Stimulated activated CD4-positive, alpha-beta T cell treated with anti-CD3 and anti-CD28 coated beads, Interleukin-12 subunit alpha, Interleukin-12 subunit beta, amount 100 ng/mL, for 48 hours (primary cell): ENCODE data around the gene OPN1MW.
"Not testable (repeated sequence)": the region's sequence is repeated elsewhere in the genome, so short reads cannot be mapped to it uniquely, and the experiment has no call there.

Experiments
- DNase-seq, 3 donors: peaks; one replicate each; pipeline ENCODE4 v3.0.0-alpha.2; 2020; ENCODE audit warnings: low read depth in 2 of 3, low spot score in 1 of 3

The OPN1MW gene

GRCh38 chrX:154209670-154210418 lies 27.4 kb downstream of the OPN1MW start:
- DNase-seq: not testable (repeated sequence)

GRCh38 chrX:154211057-154211456 lies 28.7 kb downstream of the OPN1MW start:
- DNase-seq: not testable (repeated sequence)

GRCh38 chrX:154211499-154211898 lies 29.1 kb downstream of the OPN1MW start:
- not testable (repeated sequence) for DNase-seq

GRCh38 chrX:154219456-154219855 lies 37.1 kb downstream of the OPN1MW start, which contains the start of gene OPN1MW2:
Gene OPN1MW2, plus strand, starts transcription at chrX:154219756. Its CDS starts 60 bp downstream, at chrX:154219816.
- DNase-seq: not testable (repeated sequence)

GRCh38 chrX:154225292-154225691 lies 42.9 kb downstream of the OPN1MW start:
- not testable (repeated sequence) for DNase-seq

GRCh38 chrX:154226706-154227105 lies 44.3 kb downstream of the OPN1MW start:
- DNase-seq: not testable (repeated sequence)

GRCh38 chrX:154231443-154231842 lies 49.0 kb downstream of the OPN1MW start:
- DNase-seq: not testable (repeated sequence)

- not testable (repeated sequence) for DNase-seq
These were observed 51.2 kb downstream of the OPN1MW start for GRCh38 chrX:154233620-154234019.

GRCh38 chrX:154238939-154239559 lies 56.7 kb downstream of the OPN1MW start:
- not testable (repeated sequence) for DNase-seq

- not testable (repeated sequence) for DNase-seq
These were observed 57.6 kb downstream of the OPN1MW start for GRCh38 chrX:154239982-154240503.
